H1 (cell line): ENCODE results near the gene IFITM2. TPM values are rescaled to one million over a fixed set of nuclear protein-coding genes. Genes with fewer than 3 reads are reported as not detected.
A peak's percentile ranks its signal among the peaks of the same experiment; 100 is the strongest.

Experiments
- CTCF ChIA-PET: fragments of 300-600 bp; sonication (Branson Sonifier 250); formaldehyde crosslinking; loops from one replicate; lab custom pipeline; 2021; ENCODE audit not compliant: partially characterized antibody; lab: Charles Lee
- POLR2A ChIA-PET: fragments of 300-600 bp; sonication (Branson Sonifier 250); formaldehyde crosslinking; loops from one replicate; lab custom pipeline; 2021; ENCODE audit warnings: inconsistent platforms; ENCODE audit not compliant: partially characterized antibody; lab: Charles Lee
- DNase-seq, 2 experiments: peaks; one replicate each; pipeline versions ENCODE4 v3.0.0 to v3.0.0-alpha.2; 2010 to 2022; ENCODE audit warnings: low spot score in 2 of 2, low read depth in 1 of 2, mixed read lengths in 1 of 2
- FAIRE-seq: peaks from 2 replicates; lab custom pipeline; 2011; peaks lifted over from hg19 to GRCh38; lab: Jason Lieb, UNC
- H2AFZ ChIP-seq: 2 replicates; pipeline ENCODE4 v1.8.1; 2012; ENCODE audit warnings: low read length, inconsistent platforms
- H2AK5ac ChIP-seq: 2 replicates; pipeline ENCODE4 v1.6.1; 2013; ENCODE audit warnings: low read depth, low read length
- H2BK120ac ChIP-seq: replicated peaks from 2 replicates; pipeline ENCODE3; 2013; ENCODE audit warnings: low read depth, low read length, inconsistent platforms
- H2BK12ac ChIP-seq: 2 replicates; pipeline ENCODE4 v1.6.1; 2013; ENCODE audit warnings: low read depth, low read length
- H2BK15ac ChIP-seq: 2 replicates; pipeline ENCODE4 v1.6.1; 2013; ENCODE audit warnings: low read length
- H2BK20ac ChIP-seq: 2 replicates; pipeline ENCODE4 v1.6.1; 2013; ENCODE audit warnings: low read length
- H2BK5ac ChIP-seq: 2 replicates; pipeline ENCODE4 v1.6.1; 2013; ENCODE audit warnings: low read depth, low read length
- H3K14ac ChIP-seq: 2 replicates; pipeline ENCODE4 v1.6.1; 2013; ENCODE audit warnings: inconsistent platforms; ENCODE audit not compliant: insufficient read length
- H3K18ac ChIP-seq: 2 replicates; pipeline ENCODE4 v1.6.1; 2013; ENCODE audit warnings: low read length; ENCODE audit errors: extremely low read depth
- H3K23ac ChIP-seq: 2 replicates; pipeline ENCODE4 v1.6.1; 2013; ENCODE audit warnings: inconsistent platforms; ENCODE audit not compliant: insufficient read length
- H3K23me2 ChIP-seq: 2 replicates; pipeline ENCODE4 v1.6.1; 2013; ENCODE audit warnings: low read depth, low read length
- H3K27ac ChIP-seq: 2 replicates; pipeline ENCODE4 v1.6.1; 2011; ENCODE audit warnings: low read depth, low read length, inconsistent platforms
- H3K27me3 ChIP-seq, 4 experiments: replicated peaks in 1 of 4; 1 replicate in 1 of 4; 2 replicates in 3 of 4; pipeline versions ENCODE4 v1.6.1 to v1.8.1; 2011 to 2013; ENCODE audit warnings: low read length in 3 of 4, mild to moderate bottlenecking in 3 of 4, inconsistent platforms in 2 of 4, mixed read lengths in 2 of 4, moderate library complexity in 1 of 4; ENCODE audit not compliant: control insufficient read depth in 3 of 4, insufficient read depth in 3 of 4; ENCODE audit errors: extremely low read depth in 1 of 4
- H3K36me3 ChIP-seq, 4 experiments: 2 replicates each; pipeline versions ENCODE4 v1.6.1 to v1.8.1; 2011 to 2013; ENCODE audit warnings: mild to moderate bottlenecking in 4 of 4, low read length in 3 of 4, moderate library complexity in 2 of 4, control low read depth in 1 of 4, inconsistent platforms in 1 of 4; ENCODE audit not compliant: insufficient read depth in 4 of 4, control insufficient read depth in 2 of 4
- H3K4ac ChIP-seq: replicated peaks from 2 replicates; pipeline ENCODE3; 2013; ENCODE audit warnings: low read length, low read depth, mixed read lengths, inconsistent platforms; ENCODE audit not compliant: insufficient read length
- H3K4me1 ChIP-seq, 4 experiments: replicated peaks in 1 of 4; 1 replicate in 1 of 4; 2 replicates in 3 of 4; pipeline versions ENCODE4 v1.6.1 to v1.8.1; 2011 to 2013; ENCODE audit warnings: low read length in 3 of 4, inconsistent platforms in 2 of 4, mixed read lengths in 1 of 4; ENCODE audit not compliant: insufficient read depth in 4 of 4, control insufficient read depth in 3 of 4
- H3K4me2 ChIP-seq, 2 experiments: 2 replicates each; pipeline versions ENCODE4 v1.6.1 to v1.8.1; 2011 to 2013; ENCODE audit warnings: low read depth in 2 of 2, low read length in 2 of 2, control low read depth in 1 of 2, inconsistent platforms in 1 of 2, mild to moderate bottlenecking in 1 of 2; ENCODE audit not compliant: insufficient read depth in 1 of 2
- H3K4me3 ChIP-seq, 4 experiments: fragments of 200-600, 300-600 bp in 1 of 4; sonication (generic), shearing (Covaris generic), sonication (Bioruptor Twin) in 1 of 4; 2 replicates each; pipeline versions ENCODE4 v1.5.1 to v1.8.1; 2011 to 2016; ENCODE audit warnings: low read length in 4 of 4, low read depth in 3 of 4, control low read depth in 2 of 4, inconsistent platforms in 2 of 4, mild to moderate bottlenecking in 2 of 4, mixed read lengths in 1 of 4, moderate library complexity in 1 of 4; ENCODE audit not compliant: insufficient read depth in 2 of 4; ENCODE audit errors: extremely low read depth in 1 of 4
- H3K56ac ChIP-seq: replicated peaks from 2 replicates; pipeline ENCODE3; 2013; ENCODE audit warnings: low read depth, mild to moderate bottlenecking, mixed read lengths, low read length, inconsistent platforms; ENCODE audit not compliant: insufficient read length
- H3K79me1 ChIP-seq: 2 replicates; pipeline ENCODE4 v1.6.1; 2013; ENCODE audit warnings: low read depth, low read length, control low read depth
- H3K79me2 ChIP-seq, 2 experiments: 2 replicates each; pipeline versions ENCODE4 v1.6.1 to v1.8.1; 2012 to 2013; ENCODE audit warnings: low read length in 2 of 2, mild to moderate bottlenecking in 2 of 2, inconsistent platforms in 1 of 2; ENCODE audit not compliant: insufficient read depth in 2 of 2, control insufficient read depth in 1 of 2
- H3K9ac ChIP-seq, 4 experiments: replicated peaks in 1 of 4; 1 replicate in 1 of 4; 2 replicates in 3 of 4; pipeline versions ENCODE4 v1.6.1 to v1.8.1; 2011 to 2013; ENCODE audit warnings: low read depth in 3 of 4, low read length in 3 of 4, control low read depth in 2 of 4, mild to moderate bottlenecking in 2 of 4, moderate library complexity in 2 of 4, inconsistent platforms in 1 of 4; ENCODE audit errors: extremely low read depth in 1 of 4
- H3K9me3 ChIP-seq, 2 experiments: 2 replicates each; pipeline versions ENCODE4 v1.6.1 to v1.8.1; 2012 to 2013; ENCODE audit warnings: mild to moderate bottlenecking in 2 of 2, moderate library complexity in 2 of 2, control low read depth in 1 of 2, inconsistent platforms in 1 of 2, low read depth in 1 of 2, low read length in 1 of 2, mixed read lengths in 1 of 2; ENCODE audit not compliant: insufficient read depth in 2 of 2
- H4K20me1 ChIP-seq, 2 experiments: replicated peaks in 1 of 2; 2 replicates each; pipeline versions ENCODE3 to v1.8.1; 2011 to 2013; ENCODE audit warnings: inconsistent platforms in 2 of 2, low read length in 2 of 2, mild to moderate bottlenecking in 1 of 2; ENCODE audit not compliant: insufficient read depth in 2 of 2, control insufficient read depth in 1 of 2
- H4K5ac ChIP-seq: 2 replicates; pipeline ENCODE4 v1.6.1; 2013; ENCODE audit warnings: low read length, low read depth, mixed read lengths, inconsistent platforms; ENCODE audit not compliant: insufficient read length
- H4K8ac ChIP-seq: 2 replicates; pipeline ENCODE4 v1.8.0; 2013; ENCODE audit warnings: mild to moderate bottlenecking, moderate library complexity, low read length, inconsistent platforms; ENCODE audit not compliant: insufficient read depth; ENCODE audit errors: extremely low read depth
- H4K91ac ChIP-seq: replicated peaks from 2 replicates; pipeline ENCODE3; 2013; ENCODE audit warnings: low read length, mixed read lengths, inconsistent platforms; ENCODE audit not compliant: insufficient read length
- CHD2 ChIP-seq: IDR thresholded peaks from 2 replicates; pipeline ENCODE4 v1.6.1; 2012; ENCODE audit warnings: low read length, improper control_type of control experiment
- POLR2A ChIP-seq, 2 experiments: IDR thresholded peaks; 1 replicate in 1 of 2; 2 replicates in 1 of 2; pipeline ENCODE4 v1.6.1; 2011; ENCODE audit warnings: low read depth in 2 of 2, low read length in 2 of 2, mild to moderate bottlenecking in 2 of 2; ENCODE audit errors: control extremely low read depth in 1 of 2
- WGBS, 2 experiments: shearing (Covaris generic) in 1 of 2; methylation state at CpG; one replicate each; pipeline versions ENCODE4 v1.1.6 to v1.1.7; 2013 to 2015; ENCODE audit warnings: low lambda C conversion rate in 2 of 2, mixed read lengths in 2 of 2, inconsistent platforms in 1 of 2, low coverage in 1 of 2, missing lambda C conversion rate in 1 of 2; ENCODE audit not compliant: insufficient replicate concordance in 2 of 2, insufficient coverage in 1 of 2, insufficient read length in 1 of 2; ENCODE audit errors: extremely low coverage in 1 of 2, missing lambda C conversion rate in 1 of 2; 5-methylcytosine and 5-hydroxymethylcytosine counted together
- polyA plus RNA-seq, 7 experiments: library from polyadenylated mRNA; depleted of rRNA in 3 of 7; stranded (reverse) in 5 of 7; unstranded in 2 of 7; fragments of >200 nt in 5 of 7; fragments of 200-250 nt in 2 of 7; gene quantifications; 1 replicate in 5 of 7; 2 replicates in 1 of 7; 4 replicates in 1 of 7; pipeline versions ENCODE4 v1.2.1 to v1.2.3, GENCODE V29; 2011 to 2013; ENCODE audit warnings: missing spikeins in 2 of 7, mixed read lengths in 2 of 7
- total RNA-seq: library from RNA; stranded (reverse); fragmentation: NEBNext Ultra II Directional; extraction: Animal tissue kit (Norgen Biotek cat#: 25700); gene quantifications from 2 replicates; pipeline ENCODE4 v1.2.1, GENCODE V29; 2021

Gene IFITM2
- total and polyA plus RNA-seq, 2 of the 8 experiments (the other 6 are each of a cell fraction or from before 2014, with no cell fraction given), result 399 to 764 TPM

GRCh38 chr11:278001-278951, 29.3 kb upstream of the IFITM2 start, which contains the start of gene NLRP6:
TSS of gene NLRP6 (plus strand) at chr11:278407. CDS start at chr11:278570, 163 bp downstream.
- 94% methylated on average over 19 of the region's 21 CpGs; no CpG with 5 or more reads in 1 of the 2 experiments for WGBS, 2 experiments
- H2BK5ac ChIP-seq, result no peak within 1 kb of the TSS
- no peak for TF ChIP-seq CHD2
- TF ChIP-seq POLR2A (IDR thresholded peaks at IDR 0.05; ENCODE audit: control extremely low read depth in 1 of 2, low read depth in 2 of 2, low read length in 2 of 2), result no peak
- no peak within 1 kb of the TSS for H3K23ac ChIP-seq
- H3K4me3 ChIP-seq, result no peak within 1 kb of the TSS
- peak within 1 kb of the TSS; percentile 15 for H4K91ac ChIP-seq
- H3K14ac ChIP-seq, result no peak within 1 kb of the TSS
- peak within 1 kb of the TSS; percentile 94 for H3K4ac ChIP-seq
- H3K27ac ChIP-seq, result no peak within 1 kb of the TSS
- 0 out of 2 replicates have a peak within 1 kb of the TSS, but pooled peaks have one; percentile 17 for H2BK12ac ChIP-seq
- no peak within 1 kb of the TSS for H2BK20ac ChIP-seq
- H2BK15ac ChIP-seq, result peak within 1 kb of the TSS; percentile 8; the same call in 1 of the 2 replicates
- no peaks in the 10 kb centered on the region for H4K20me1 ChIP-seq
- no peak within 1 kb of the TSS for H2AFZ ChIP-seq
- no peaks in the 10 kb centered on the region for H3K79me2 ChIP-seq
- POLR2A ChIA-PET, result interaction anchor here (0.6 to 1.9 kb wide), 7 partner anchors 9 to 90 kb away, joined by 3 to 6 read pairs (median 4); partner anchors contain the start of genes BET1L, IFITM5, PGGHG and RIC8A
- no peak for DNase-seq
- H3K36me3 ChIP-seq, result no peaks in the 10 kb centered on the region
- no peak within 1 kb of the TSS for H4K5ac ChIP-seq
- no peak within 1 kb of the TSS; a peak in 1 of 4 replicates for H3K4me2 ChIP-seq
- H2AK5ac ChIP-seq, result no peak within 1 kb of the TSS
- no peak within 1 kb of the TSS for H3K9ac ChIP-seq
- no peaks in the 10 kb centered on the region for H3K9me3 ChIP-seq
- no peak within 1 kb of the TSS for H3K56ac ChIP-seq
- peaks cover 0 to 3% (median 1%) of the 10 kb centered on the region in 4 experiments; a peak in 2 of 7 replicates for H3K27me3 ChIP-seq
- H3K4me1 ChIP-seq, result peaks cover 0 to 2% (median 0%) of the 10 kb centered on the region in 4 experiments; a peak in 2 of 7 replicates
- FAIRE-seq, result no peak
- peak within 1 kb of the TSS; percentile 92; the same call in 1 of the 2 replicates for H4K8ac ChIP-seq
- H2BK120ac ChIP-seq, result no peak within 1 kb of the TSS
- H3K23me2 ChIP-seq, result no peaks in the 10 kb centered on the region
- no peak within 1 kb of the TSS; the same call in 1 of the 2 replicates for H3K18ac ChIP-seq
- no peaks in the 10 kb centered on the region for H3K79me1 ChIP-seq
- CTCF ChIA-PET, result interaction anchor here (0.6 to 8.6 kb wide), 5 partner anchors 10 to 85 kb away, joined by 3 to 88 read pairs (median 3); no protein-coding TSS in a partner anchor
